Smooth muscle cell (in vitro differentiated cells): ENCODE measurements around the gene PDSS2. TPM values are rescaled to one million over a fixed set of nuclear protein-coding genes. Genes with fewer than 3 reads are reported as not detected.
"Not testable (repeated sequence)": the region's sequence is repeated elsewhere in the genome, so short reads cannot be mapped to it uniquely, and the experiment has no call there.

Source experiments
- DNase-seq: peaks from one replicate; lab custom pipeline; 2025; ENCODE audit not compliant: unreplicated experiment; lab: John Stamatoyannopoulos, UW
- H2AFZ ChIP-seq: fragments of 200-600 bp; sonication (generic); 2 replicates; pipeline ENCODE4 v1.6.0; 2016; ENCODE audit warnings: antibody characterized with exemption, low read depth, mild to moderate bottlenecking
- H3F3A ChIP-seq: fragments of 200-600 bp; sonication (generic); 2 replicates; pipeline ENCODE4 v1.6.0; 2017; ENCODE audit warnings: antibody characterized with exemption, low read depth
- H3K27ac ChIP-seq: fragments of 200-600 bp; sonication (generic); 2 replicates; pipeline ENCODE4 v1.5.1; 2016; ENCODE audit warnings: low read depth, mild to moderate bottlenecking
- H3K27me3 ChIP-seq: fragments of 200-600 bp; sonication (generic); 2 replicates; pipeline ENCODE4 v1.6.1; 2016; ENCODE audit warnings: low read depth, mild to moderate bottlenecking
- H3K36me3 ChIP-seq: fragments of 200-600 bp; sonication (generic); 2 replicates; pipeline ENCODE4 v1.5.1; 2016; ENCODE audit warnings: low read depth
- H3K4me1 ChIP-seq: fragments of 200-600 bp; sonication (generic); 2 replicates; pipeline ENCODE4 v1.5.1; 2016; ENCODE audit warnings: low read depth
- H3K4me2 ChIP-seq: fragments of 200-600 bp; sonication (generic); 2 replicates; pipeline ENCODE4 v1.6.0; 2016; ENCODE audit warnings: mild to moderate bottlenecking
- H3K4me3 ChIP-seq: fragments of 200-600 bp; sonication (generic); 2 replicates; pipeline ENCODE4 v1.5.1; 2016; ENCODE audit warnings: mild to moderate bottlenecking
- H3K79me2 ChIP-seq: fragments of 200-600 bp; sonication (generic); 2 replicates; pipeline ENCODE4 v1.6.0; 2016; ENCODE audit warnings: low read depth, mild to moderate bottlenecking
- H3K9ac ChIP-seq: fragments of 200-600 bp; sonication (generic); 2 replicates; pipeline ENCODE4 v1.6.0; 2016; ENCODE audit warnings: low read depth
- H3K9me3 ChIP-seq: fragments of 200-600 bp; sonication (generic); replicated peaks from 2 replicates; pipeline ENCODE4 v1.5.1; 2016; ENCODE audit warnings: low read depth
- H4K20me1 ChIP-seq: fragments of 200-600 bp; sonication (generic); 2 replicates; pipeline ENCODE4 v1.6.0; 2016; ENCODE audit warnings: low read depth
- WGBS: methylation state at CpG from one replicate; pipeline ENCODE4 v1.1.7; 2016; ENCODE audit warnings: low lambda C conversion rate; 5-methylcytosine and 5-hydroxymethylcytosine counted together
- polyA plus RNA-seq: library from polyadenylated mRNA; unstranded; fragments of >200 nt; fragmentation: Nextera tagmentation; extraction: Ambion mirVana; gene quantifications from 2 replicates; pipeline ENCODE4 v1.2.1, GENCODE V29; 2016
- total RNA-seq: library from RNA; depleted of rRNA; stranded (reverse); fragments of >200 nt; gene quantifications from 2 replicates; pipeline ENCODE4 v1.2.3, GENCODE V29; 2014
- TF ChIP-seq, protein P1 (sequence below): fragments of 200-600 bp; sonication (generic); IDR thresholded peaks from 2 replicates; pipeline ENCODE4 v1.5.1; 2017; ENCODE audit warnings: borderline replicate concordance, mild to moderate bottlenecking, antibody characterized with exemption; ENCODE audit not compliant: insufficient read depth, poor library complexity, severe bottlenecking

PDSS2 gene
- total and polyA plus RNA-seq, 2 experiments from 2014 or later = 12.8 to 15.5 TPM

- Histone ChIP-seq H3K27me3 (no peaks in the 10 kb centered on the region), H3K4me3 (no peak overlapping the region), H3F3A (no peaks in the 10 kb centered on the region), H3K79me2 (peaks cover 24% of the 10 kb centered on the region), H3K27ac (no peak overlapping the region), H3K4me1 (peaks cover 5% of the 10 kb centered on the region), H3K4me2 (peak overlapping the region; percentile 4), H4K20me1 (peaks cover 15% of the 10 kb centered on the region), H2AFZ (no peak overlapping the region), H3K9ac (no peak overlapping the region), H3K36me3 (no peaks in the 10 kb centered on the region), H3K9me3 (no peaks in the 10 kb centered on the region)
- no peak for DNase-seq
- TF ChIP-seq, protein P1, sequence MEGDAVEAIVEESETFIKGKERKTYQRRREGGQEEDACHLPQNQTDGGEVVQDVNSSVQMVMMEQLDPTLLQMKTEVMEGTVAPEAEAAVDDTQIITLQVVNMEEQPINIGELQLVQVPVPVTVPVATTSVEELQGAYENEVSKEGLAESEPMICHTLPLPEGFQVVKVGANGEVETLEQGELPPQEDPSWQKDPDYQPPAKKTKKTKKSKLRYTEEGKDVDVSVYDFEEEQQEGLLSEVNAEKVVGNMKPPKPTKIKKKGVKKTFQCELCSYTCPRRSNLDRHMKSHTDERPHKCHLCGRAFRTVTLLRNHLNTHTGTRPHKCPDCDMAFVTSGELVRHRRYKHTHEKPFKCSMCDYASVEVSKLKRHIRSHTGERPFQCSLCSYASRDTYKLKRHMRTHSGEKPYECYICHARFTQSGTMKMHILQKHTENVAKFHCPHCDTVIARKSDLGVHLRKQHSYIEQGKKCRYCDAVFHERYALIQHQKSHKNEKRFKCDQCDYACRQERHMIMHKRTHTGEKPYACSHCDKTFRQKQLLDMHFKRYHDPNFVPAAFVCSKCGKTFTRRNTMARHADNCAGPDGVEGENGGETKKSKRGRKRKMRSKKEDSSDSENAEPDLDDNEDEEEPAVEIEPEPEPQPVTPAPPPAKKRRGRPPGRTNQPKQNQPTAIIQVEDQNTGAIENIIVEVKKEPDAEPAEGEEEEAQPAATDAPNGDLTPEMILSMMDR = no peak
- 69% methylated on average over 3 of the region's 3 CpGs for WGBS
Observed at GRCh38 chr6:107435798-107436197, 23.6 kb downstream of the PDSS2 start.

DNA sequence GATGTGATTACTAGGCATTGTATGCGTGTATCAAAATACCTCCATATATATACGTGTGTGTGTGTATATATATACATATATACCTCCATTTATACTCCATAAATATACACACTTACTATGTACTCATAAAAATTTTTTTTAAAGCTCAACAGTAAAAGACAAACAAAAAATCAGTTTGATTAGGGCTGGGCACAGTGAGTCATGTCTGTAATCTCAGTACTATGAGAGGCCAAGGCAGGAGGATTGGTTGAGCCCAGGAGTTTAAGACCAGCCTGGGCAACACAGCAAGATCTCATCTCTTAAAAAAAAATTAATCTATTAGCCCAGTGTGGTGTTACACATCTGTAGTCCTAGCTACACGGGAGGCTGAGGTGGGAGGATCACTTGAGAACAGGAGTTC, 24.6 kb downstream of the PDSS2 start:
- H3K36me3 ChIP-seq = no peaks in the 10 kb centered on the region
- H4K20me1 ChIP-seq = peaks cover 13% of the 10 kb centered on the region
- no peak overlapping the region for H3K27ac ChIP-seq
- H3K4me1 ChIP-seq = peaks cover 5% of the 10 kb centered on the region
- no peak overlapping the region for H3K4me2 ChIP-seq
- no peak overlapping the region for H3K4me3 ChIP-seq
- peaks cover 24% of the 10 kb centered on the region for H3K79me2 ChIP-seq
- WGBS = 98% methylated on average over 3 of the region's 3 CpGs
- no peaks in the 10 kb centered on the region for H3K9me3 ChIP-seq
- TF ChIP-seq, protein P1 = no peak
- H2AFZ ChIP-seq = no peak overlapping the region
- no peak overlapping the region for H3K9ac ChIP-seq
- H3K27me3 ChIP-seq = no peaks in the 10 kb centered on the region
- H3F3A ChIP-seq = no peaks in the 10 kb centered on the region
- DNase-seq = no peak

- Histone ChIP-seq H4K20me1 (peaks cover 14% of the 10 kb centered on the region), H3K79me2 (peaks cover 11% of the 10 kb centered on the region)
- not testable (repeated sequence) for DNase-seq, H2AFZ ChIP-seq, H3K27me3 ChIP-seq, H3K9me3 ChIP-seq, H3K4me2 ChIP-seq, H3K4me3 ChIP-seq, H3K27ac ChIP-seq, H3K36me3 ChIP-seq, H3F3A ChIP-seq, H3K4me1 ChIP-seq, H3K9ac ChIP-seq
- WGBS = 85% methylated on average over 6 of the region's 6 CpGs
Observed at GRCh38 chr6:107425951-107426350, 33.4 kb downstream of the PDSS2 start.

DNA sequence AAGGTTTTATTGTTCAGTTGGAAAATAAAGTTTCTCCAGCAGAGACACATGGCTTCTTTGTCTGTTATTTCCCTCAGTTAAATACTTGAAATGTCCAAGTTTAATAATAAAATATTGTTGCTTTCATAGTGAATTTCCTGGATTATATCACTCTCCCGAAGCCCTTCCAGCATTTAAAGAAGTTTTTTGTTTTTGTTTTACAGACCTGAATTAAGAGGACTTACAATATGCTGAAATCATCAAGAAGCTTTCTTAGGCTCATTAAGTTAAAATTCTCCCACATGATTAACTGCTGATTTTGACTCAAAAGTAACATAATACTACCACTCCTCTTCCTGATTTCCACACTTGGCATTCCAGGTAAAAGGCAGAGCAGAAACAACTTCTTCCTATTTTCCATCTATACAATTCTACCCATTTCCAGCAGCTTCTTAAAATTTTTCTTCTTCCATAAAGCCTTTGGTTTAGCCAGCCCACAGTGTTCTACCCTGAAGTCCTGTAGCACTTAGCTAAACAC, 35.8 kb downstream of the PDSS2 start:
- Histone ChIP-seq H3K27me3 (no peaks in the 10 kb centered on the region), H4K20me1 (peaks cover 34% of the 10 kb centered on the region), H3K9me3 (no peaks in the 10 kb centered on the region), H3K36me3 (no peaks in the 10 kb centered on the region), H3K4me3 (no peak overlapping the region), H3K4me2 (no peak overlapping the region), H2AFZ (no peak overlapping the region), H3K9ac (no peak overlapping the region), H3K79me2 (peaks cover 9% of the 10 kb centered on the region), H3K27ac (no peak overlapping the region), H3F3A (no peaks in the 10 kb centered on the region), H3K4me1 (no peaks in the 10 kb centered on the region)
- DNase-seq = no peak
- TF ChIP-seq, protein P1 = no peak
- WGBS = 91% methylated on average over 1 of the region's 1 CpG
